ENCODE results near the gene SH3TC2. TPM values are rescaled to one million over a fixed set of nuclear protein-coding genes. Genes with fewer than 3 reads are reported as not detected.

Gene SH3TC2
- total RNA-seq, 2 experiments from 2014 or later, result not detected

DNA sequence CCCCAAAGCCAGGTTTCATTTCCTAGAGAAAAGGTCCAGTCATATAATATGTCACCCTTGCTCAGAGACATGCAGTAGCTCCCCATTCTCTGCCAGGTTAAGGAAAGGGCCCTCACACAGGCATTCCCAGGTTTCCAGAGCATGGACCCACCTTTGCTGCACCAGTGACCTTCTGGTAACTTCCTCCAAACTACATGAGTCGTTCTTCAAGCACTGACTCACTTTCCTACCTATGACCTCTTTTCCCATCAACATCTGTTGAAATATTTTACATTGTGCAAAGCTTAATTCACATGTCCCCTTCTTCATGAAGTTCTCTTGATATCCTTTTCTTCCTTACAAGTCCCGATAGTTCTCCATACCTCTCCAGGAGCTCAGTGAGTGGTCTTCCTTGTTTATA, 25.9 kb downstream of the SH3TC2 start:
- POLR2A ChIA-PET, result no interaction called here
- no peaks in the 10 kb centered on the region for H3K9me3 Mint-ChIP-seq
- H3K27ac Mint-ChIP-seq, result peak overlapping the region; percentile 22
- DNase-seq, result no peak
- no peaks in the 10 kb centered on the region for H3K27me3 Mint-ChIP-seq
- peaks cover 27% of the 10 kb centered on the region for H3K4me1 Mint-ChIP-seq
- no peaks in the 10 kb centered on the region for H3K36me3 Mint-ChIP-seq (ENCODE audit: low read depth)
- CTCF ChIA-PET, result interaction anchor here (0.9 to 2.8 kb wide), 5 partner anchors 12 to 306 kb away, joined by 3 to 18 read pairs (median 8); no protein-coding TSS in a partner anchor
- no peak overlapping the region for H3K4me3 Mint-ChIP-seq

DNA sequence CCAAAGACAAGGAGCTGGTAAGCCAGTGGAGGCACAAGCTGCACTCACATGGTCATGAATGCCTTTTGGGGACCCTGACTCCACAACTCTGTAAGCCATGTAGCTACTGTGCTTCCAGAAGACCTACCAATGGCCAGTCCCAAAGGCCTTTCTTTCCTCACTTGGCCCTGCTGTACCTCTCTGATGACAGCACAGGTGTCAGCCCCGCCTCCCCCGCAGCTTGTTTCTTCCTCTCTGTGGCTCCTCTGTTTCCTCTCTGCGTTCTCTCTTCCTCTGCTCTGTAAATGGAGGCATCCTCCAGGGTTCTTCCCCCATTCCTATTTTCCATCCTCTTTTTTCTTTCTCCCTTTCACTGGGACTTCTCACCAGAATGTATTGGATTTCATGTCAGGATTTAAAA, 26.7 kb downstream of the SH3TC2 start:
- Mint-ChIP-seq H3K27ac (no peak overlapping the region), H3K36me3 (ENCODE audit: low read depth) (no peaks in the 10 kb centered on the region), H3K4me1 (peaks cover 27% of the 10 kb centered on the region), H3K9me3 (no peaks in the 10 kb centered on the region), H3K27me3 (no peaks in the 10 kb centered on the region), H3K4me3 (no peak overlapping the region)
- POLR2A ChIA-PET, result no interaction called here
- CTCF ChIA-PET, result interaction anchor here (0.5 to 2.8 kb wide), 9 partner anchors 9 to 305 kb away, joined by 3 to 18 read pairs (median 5); no protein-coding TSS in a partner anchor
- DNase-seq, result peak; percentile 12

GRCh38 chr5:149035372-149035790, 27.5 kb downstream of the SH3TC2 start:
- Mint-ChIP-seq H3K9me3 (no peaks in the 10 kb centered on the region), H3K27me3 (no peaks in the 10 kb centered on the region), H3K36me3 (ENCODE audit: low read depth) (no peaks in the 10 kb centered on the region), H3K4me3 (no peak overlapping the region), H3K4me1 (peaks cover 31% of the 10 kb centered on the region), H3K27ac (no peak overlapping the region)
- ChIA-PET CTCF (interaction anchor here (0.9 to 2.8 kb wide), 11 partner anchors 9 to 304 kb away, joined by 3 to 18 read pairs (median 5); no protein-coding TSS in a partner anchor), POLR2A (no interaction called here)
- peak; percentile 72 for DNase-seq

- no peaks in the 10 kb centered on the region for H3K27me3 Mint-ChIP-seq
- no peaks in the 10 kb centered on the region for H3K9me3 Mint-ChIP-seq
- no peak overlapping the region for H3K27ac Mint-ChIP-seq
- no peaks in the 10 kb centered on the region for H3K36me3 Mint-ChIP-seq (ENCODE audit: low read depth)
- H3K4me1 Mint-ChIP-seq, result peaks cover 12% of the 10 kb centered on the region
- DNase-seq, result no peak
- ChIA-PET CTCF (interaction anchor here (1.2 to 1.8 kb wide), 3 partner anchors 8 to 300 kb away, joined by 3 to 6 read pairs (median 5); no protein-coding TSS in a partner anchor), POLR2A (no interaction called here)
- no peak overlapping the region for H3K4me3 Mint-ChIP-seq
Observed at GRCh38 chr5:149030838-149031397, 31.9 kb downstream of the SH3TC2 start.

DNA sequence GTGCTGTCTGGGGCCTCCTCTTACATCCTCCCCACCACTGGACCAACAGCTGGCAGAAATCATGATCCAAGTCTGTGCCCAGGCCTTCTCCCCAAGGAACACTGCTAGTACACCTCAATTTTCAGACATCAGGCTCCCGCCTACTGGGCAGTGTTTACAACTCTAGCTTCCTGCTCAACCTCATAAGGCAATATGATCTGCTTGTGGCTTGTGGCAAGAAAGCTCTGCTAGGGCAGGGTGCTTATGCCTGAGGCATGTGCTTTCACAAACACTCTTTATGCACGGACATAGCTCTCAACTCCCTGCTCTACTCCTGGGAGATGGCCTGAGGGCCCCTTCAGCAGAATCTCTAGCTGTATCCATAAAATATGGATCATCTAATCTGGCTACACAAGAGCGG, 32.5 kb downstream of the SH3TC2 start:
- no peak for DNase-seq
- peaks cover 10% of the 10 kb centered on the region for H3K4me1 Mint-ChIP-seq

DNA sequence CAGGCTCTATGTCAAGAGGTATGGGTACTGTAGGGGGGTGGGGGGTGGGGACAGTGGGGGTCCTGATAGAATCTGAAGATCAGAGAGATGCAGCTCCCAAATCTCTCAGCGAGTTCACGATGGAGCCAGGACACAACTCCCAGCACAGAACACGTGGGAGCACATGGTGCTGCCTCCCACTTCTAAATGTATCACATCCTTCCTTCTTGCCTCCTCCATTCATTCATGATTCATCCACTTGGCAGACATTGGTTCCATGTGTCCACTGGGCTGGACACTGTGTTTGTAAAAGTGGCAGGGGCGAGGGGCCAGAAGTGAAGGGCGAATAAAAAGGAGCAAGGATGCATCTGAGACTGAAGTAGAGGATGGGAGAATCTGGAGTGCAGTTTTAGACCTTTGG, 33.9 kb downstream of the SH3TC2 start:
- H3K27ac Mint-ChIP-seq, result no peak overlapping the region
- peaks cover 7% of the 10 kb centered on the region for H3K4me1 Mint-ChIP-seq
- POLR2A ChIA-PET, result no interaction called here
- no peaks in the 10 kb centered on the region for H3K27me3 Mint-ChIP-seq
- no peaks in the 10 kb centered on the region for H3K9me3 Mint-ChIP-seq
- no peaks in the 10 kb centered on the region for H3K36me3 Mint-ChIP-seq (ENCODE audit: low read depth)
- no peak overlapping the region for H3K4me3 Mint-ChIP-seq
- no peak for DNase-seq
- CTCF ChIA-PET, result interaction anchor here (0.6 to 1.8 kb wide), 4 partner anchors 10 to 290 kb away, joined by 3 to 5 read pairs (median 3); no protein-coding TSS in a partner anchor

More for the DNA sequence above, 32.5 kb downstream of the SH3TC2 start:
- no peaks in the 10 kb centered on the region for H3K9me3 Mint-ChIP-seq
- H3K36me3 Mint-ChIP-seq (ENCODE audit: low read depth), result no peaks in the 10 kb centered on the region
- no peak overlapping the region for H3K27ac Mint-ChIP-seq
- ChIA-PET CTCF (interaction anchor here (1.2 to 1.8 kb wide), 2 partner anchors 9 to 300 kb away, joined by 5 to 6 read pairs; no protein-coding TSS in a partner anchor), POLR2A (no interaction called here)
- no peak overlapping the region for H3K4me3 Mint-ChIP-seq
- no peaks in the 10 kb centered on the region for H3K27me3 Mint-ChIP-seq

DNA sequence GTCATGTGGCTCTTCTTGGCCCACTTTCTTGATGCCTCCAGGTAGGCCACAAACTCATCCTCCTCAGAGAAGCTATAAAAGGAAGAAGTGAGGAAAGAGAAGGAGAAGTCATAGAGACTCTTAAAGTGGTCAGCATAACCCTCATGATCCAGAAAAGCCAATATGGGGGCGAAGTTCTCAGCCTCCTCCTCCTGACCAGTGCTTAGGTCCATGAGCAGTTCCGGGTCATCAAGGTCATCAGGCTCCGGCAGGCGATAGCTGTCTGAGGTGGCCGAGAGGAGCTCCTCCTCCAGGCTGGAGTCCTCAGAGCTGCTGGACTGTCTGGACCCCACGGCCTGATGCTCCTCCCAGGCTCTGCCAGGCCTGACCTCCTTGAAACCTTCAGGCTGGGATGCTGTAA, 34.7 kb downstream of the SH3TC2 start:
- CTCF ChIA-PET, result interaction anchor here (0.9 to 1.2 kb wide), 3 partner anchors 9 to 287 kb away, joined by 3 read pairs; no protein-coding TSS in a partner anchor
- Mint-ChIP-seq H3K4me1 (peaks cover 7% of the 10 kb centered on the region), H3K4me3 (no peak overlapping the region), H3K9me3 (no peaks in the 10 kb centered on the region), H3K36me3 (ENCODE audit: low read depth) (no peaks in the 10 kb centered on the region), H3K27ac (no peak overlapping the region), H3K27me3 (no peaks in the 10 kb centered on the region)
- DNase-seq, result no peak
- POLR2A ChIA-PET, result no interaction called here

- peaks cover 7% of the 10 kb centered on the region for H3K4me1 Mint-ChIP-seq
- POLR2A ChIA-PET, result no interaction called here
- no peaks in the 10 kb centered on the region for H3K9me3 Mint-ChIP-seq
- H3K27ac Mint-ChIP-seq, result no peak overlapping the region
- DNase-seq, result no peak
- H3K27me3 Mint-ChIP-seq, result peaks cover 2% of the 10 kb centered on the region
- H3K4me3 Mint-ChIP-seq, result no peak overlapping the region
- no peaks in the 10 kb centered on the region for H3K36me3 Mint-ChIP-seq (ENCODE audit: low read depth)
- CTCF ChIA-PET, result interaction anchor here (1.2 kb wide), 2 partner anchors 8 to 52 kb away, joined by 3 read pairs; no protein-coding TSS in a partner anchor
Observed at GRCh38 chr5:149027636-149028035, 35.2 kb downstream of the SH3TC2 start.

GRCh38 chr5:149024943-149025342, 37.9 kb downstream of the SH3TC2 start:
- DNase-seq, result no peak
- POLR2A ChIA-PET, result no interaction called here
- CTCF ChIA-PET, result interaction anchor here (0.7 kb wide), 1 partner anchor 21 kb away, joined by 3 read pairs; no protein-coding TSS in a partner anchor
- H3K27me3 Mint-ChIP-seq, result peaks cover 13% of the 10 kb centered on the region
- peaks cover 3% of the 10 kb centered on the region for H3K36me3 Mint-ChIP-seq (ENCODE audit: low read depth)
- H3K4me1 Mint-ChIP-seq, result peaks cover 2% of the 10 kb centered on the region
- no peak overlapping the region for H3K4me3 Mint-ChIP-seq
- no peaks in the 10 kb centered on the region for H3K9me3 Mint-ChIP-seq
- no peak overlapping the region for H3K27ac Mint-ChIP-seq

- Mint-ChIP-seq H3K27me3 (peaks cover 17% of the 10 kb centered on the region), H3K4me3 (no peak overlapping the region), H3K9me3 (no peaks in the 10 kb centered on the region), H3K4me1 (no peaks in the 10 kb centered on the region), H3K27ac (no peak overlapping the region), H3K36me3 (ENCODE audit: low read depth) (peaks cover 3% of the 10 kb centered on the region)
- ChIA-PET CTCF (interaction anchor here (0.7 to 1.1 kb wide), 2 partner anchors 21 to 283 kb away, joined by 3 read pairs; no protein-coding TSS in a partner anchor), POLR2A (no interaction called here)
- no peak for DNase-seq
Observed at GRCh38 chr5:149024477-149024876, 38.4 kb downstream of the SH3TC2 start.

DNA sequence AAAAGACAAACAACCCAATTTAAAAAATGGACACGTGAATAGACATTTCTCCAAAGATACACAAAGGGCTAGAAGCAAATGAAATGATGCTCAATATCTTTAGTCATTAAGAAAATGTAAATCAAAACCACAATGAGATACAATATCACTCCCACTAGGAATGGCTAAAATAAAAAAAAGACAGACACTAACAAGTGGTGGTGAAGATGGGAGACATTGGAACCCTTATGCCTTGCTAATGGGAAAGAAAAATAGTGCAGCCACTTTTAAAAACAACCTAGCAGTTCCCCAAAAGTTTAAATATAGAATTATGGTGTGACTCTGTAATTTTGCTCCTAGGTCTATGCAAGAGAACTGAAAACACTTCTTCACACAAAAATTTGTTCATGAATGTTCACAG, 40.7 kb downstream of the SH3TC2 start:
- Mint-ChIP-seq H3K9me3 (no peaks in the 10 kb centered on the region), H3K27me3 (peaks cover 17% of the 10 kb centered on the region)
- DNase-seq, result no peak

GRCh38 chr5:149019679-149020078, 43.2 kb downstream of the SH3TC2 start:
- H3K36me3 Mint-ChIP-seq (ENCODE audit: low read depth), result peaks cover 3% of the 10 kb centered on the region
- ChIA-PET CTCF (interaction anchor here (0.8 to 1.2 kb wide), 2 partner anchors 9 kb away, joined by 3 read pairs; no protein-coding TSS in a partner anchor), POLR2A (no interaction called here)
- peaks cover 6% of the 10 kb centered on the region for H3K4me1 Mint-ChIP-seq
- no peaks in the 10 kb centered on the region for H3K9me3 Mint-ChIP-seq
- no peak overlapping the region for H3K27ac Mint-ChIP-seq
- H3K27me3 Mint-ChIP-seq, result peaks cover 17% of the 10 kb centered on the region
- no peak for DNase-seq
- no peak overlapping the region for H3K4me3 Mint-ChIP-seq

More for the DNA sequence above, 40.7 kb downstream of the SH3TC2 start:
- Mint-ChIP-seq H3K36me3 (ENCODE audit: low read depth) (peaks cover 3% of the 10 kb centered on the region), H3K4me3 (no peak overlapping the region), H3K27ac (no peak overlapping the region), H3K4me1 (peaks cover 6% of the 10 kb centered on the region)
- ChIA-PET CTCF (interaction anchor here (1.8 kb wide), 1 partner anchor 14 kb away, joined by 8 read pairs; no protein-coding TSS in a partner anchor), POLR2A (no interaction called here)

DNA sequence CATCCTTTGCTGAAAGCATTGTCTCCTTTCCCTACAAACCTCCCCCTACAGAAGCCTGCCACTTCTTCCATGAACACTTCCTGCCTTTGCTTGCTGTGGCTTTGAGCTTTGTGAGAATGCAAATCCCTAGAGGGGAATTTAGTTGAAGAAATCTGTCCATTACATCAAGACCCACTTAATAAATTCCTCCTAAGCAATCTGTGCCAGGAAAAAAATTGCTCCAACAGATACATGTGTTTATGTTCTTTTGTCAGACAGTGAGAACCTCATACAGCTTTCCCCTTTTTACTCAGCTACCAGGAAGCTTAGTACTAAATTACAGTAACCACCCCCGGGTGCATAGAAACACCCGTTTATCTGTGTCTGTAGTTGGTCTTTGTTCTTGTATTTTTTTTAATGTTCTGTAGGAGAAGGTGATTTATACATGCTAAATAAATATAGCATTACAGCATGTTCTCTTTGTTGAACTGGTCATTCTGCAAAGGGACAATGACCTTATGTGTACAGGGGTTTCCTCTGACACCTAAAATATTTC, 43.9 kb downstream of the SH3TC2 start:
- H3K27me3 Mint-ChIP-seq, result peaks cover 17% of the 10 kb centered on the region
- H3K9me3 Mint-ChIP-seq, result no peaks in the 10 kb centered on the region
- H3K4me3 Mint-ChIP-seq, result no peak overlapping the region
- peaks cover 3% of the 10 kb centered on the region for H3K36me3 Mint-ChIP-seq (ENCODE audit: low read depth)
- DNase-seq, result no peak
- H3K27ac Mint-ChIP-seq, result no peak overlapping the region
- ChIA-PET CTCF (interaction anchor here (0.8 to 1.2 kb wide), 3 partner anchors 9 to 248 kb away, joined by 3 to 4 read pairs (median 3); no protein-coding TSS in a partner anchor), POLR2A (no interaction called here)
- peaks cover 6% of the 10 kb centered on the region for H3K4me1 Mint-ChIP-seq
